Body of pancreas (tissue), 4 donors: Measurements from ENCODE around the gene NELL2. TPM values are rescaled to one million over a fixed set of nuclear protein-coding genes. Genes with fewer than 3 reads are reported as not detected.

Source experiments
- ATAC-seq: fragments of 150-250 bp; one replicate; pipeline ENCODE4 v1.9.1; 2016
- DNase-seq, 4 donors: peaks; one replicate each; pipeline ENCODE4 v3.0.0-alpha.2; 2019
- H3K27ac ChIP-seq, 4 donors: fragments of 200-600 bp; sonication (generic); 1 replicate in 3 of 4; 2 replicates in 1 of 4; pipeline versions ENCODE4 v1.5.1 to v1.6.1; 2016 to 2019; ENCODE audit warnings: mild to moderate bottlenecking in 1 of 4, mixed read lengths in 1 of 4, moderate library complexity in 1 of 4
- H3K27me3 ChIP-seq, 2 donors: fragments of 200-600 bp; sonication (generic); one replicate each; pipeline ENCODE4 v1.6.0; 2016; ENCODE audit warnings: mild to moderate bottlenecking in 1 of 2
- H3K36me3 ChIP-seq, 2 donors: fragments of 200-600 bp; sonication (generic); replicated peaks in 1 of 2; 2 replicates each; pipeline ENCODE4 v1.5.1; 2016; ENCODE audit warnings: low read depth in 2 of 2; ENCODE audit not compliant: insufficient read depth in 1 of 2
- H3K4me1 ChIP-seq: fragments of 200-600 bp; sonication (generic); one replicate; pipeline ENCODE4 v1.6.0; 2016
- H3K4me3 ChIP-seq, 2 donors: fragments of 200-600 bp; sonication (generic); 1 replicate in 1 of 2; 2 replicates in 1 of 2; pipeline ENCODE4 v1.5.1; 2016 to 2019
- H3K9me3 ChIP-seq, 3 donors: fragments of 200-600 bp; sonication (generic); 1 replicate in 2 of 3; 2 replicates in 1 of 3; pipeline ENCODE4 v1.5.1; 2016
- POLR2A ChIP-seq, 3 donors: fragments of 450-650 bp; IDR thresholded peaks; one replicate each; pipeline ENCODE4 v1.6.1; 2016; ENCODE audit warnings: antibody characterized with exemption in 3 of 3, mild to moderate bottlenecking in 2 of 3
- WGBS, 2 donors: methylation state at CpG; one replicate each; pipeline ENCODE4 v1.1.5; 2017; 5-methylcytosine and 5-hydroxymethylcytosine counted together
- intact Hi-C: fragments of 100-400 bp; cut with DNase I; formaldehyde crosslinking; loops from one replicate; pipeline ENCODE4 v1.15.1; 2023
- total RNA-seq, 2 donors: library from RNA; depleted of rRNA; stranded (reverse); fragments of >200 nt; gene quantifications; one replicate each; pipeline ENCODE4 v1.1.0, GENCODE V29; 2016
- TF ChIP-seq, protein P1 (sequence below), 7 experiments: fragments of 450-650 bp in 4 of 7; fragments of 200-600 bp in 3 of 7; sonication (generic) in 3 of 7; IDR thresholded peaks; one replicate each; pipeline ENCODE4 v1.5.1; 2016 to 2019; ENCODE audit warnings: antibody characterized with exemption in 7 of 7

Gene NELL2
- total RNA-seq, 2 donors from 2014 or later = 3.6 TPM; not detected in 1

GRCh38 chr12:44611538-44611937 is 264.6 kb downstream of the NELL2 start:
- H3K36me3 ChIP-seq = no peaks in the 10 kb centered on the region
- intact Hi-C loops = no loop called here
- DNase-seq (no peak), ATAC-seq (no peak)
- no peak for TF ChIP-seq POLR2A (IDR thresholded peaks at IDR 0.05)
- TF ChIP-seq, protein P1, sequence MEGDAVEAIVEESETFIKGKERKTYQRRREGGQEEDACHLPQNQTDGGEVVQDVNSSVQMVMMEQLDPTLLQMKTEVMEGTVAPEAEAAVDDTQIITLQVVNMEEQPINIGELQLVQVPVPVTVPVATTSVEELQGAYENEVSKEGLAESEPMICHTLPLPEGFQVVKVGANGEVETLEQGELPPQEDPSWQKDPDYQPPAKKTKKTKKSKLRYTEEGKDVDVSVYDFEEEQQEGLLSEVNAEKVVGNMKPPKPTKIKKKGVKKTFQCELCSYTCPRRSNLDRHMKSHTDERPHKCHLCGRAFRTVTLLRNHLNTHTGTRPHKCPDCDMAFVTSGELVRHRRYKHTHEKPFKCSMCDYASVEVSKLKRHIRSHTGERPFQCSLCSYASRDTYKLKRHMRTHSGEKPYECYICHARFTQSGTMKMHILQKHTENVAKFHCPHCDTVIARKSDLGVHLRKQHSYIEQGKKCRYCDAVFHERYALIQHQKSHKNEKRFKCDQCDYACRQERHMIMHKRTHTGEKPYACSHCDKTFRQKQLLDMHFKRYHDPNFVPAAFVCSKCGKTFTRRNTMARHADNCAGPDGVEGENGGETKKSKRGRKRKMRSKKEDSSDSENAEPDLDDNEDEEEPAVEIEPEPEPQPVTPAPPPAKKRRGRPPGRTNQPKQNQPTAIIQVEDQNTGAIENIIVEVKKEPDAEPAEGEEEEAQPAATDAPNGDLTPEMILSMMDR (IDR thresholded peaks at IDR 0.05) = no peak
- H3K9me3 ChIP-seq = no peaks in the 10 kb centered on the region
- H3K4me1 ChIP-seq = no peaks in the 10 kb centered on the region
- no peak overlapping the region for H3K4me3 ChIP-seq
- no peak overlapping the region for H3K27ac ChIP-seq
- 10 to 21% methylated on average over 1 of the region's 1 CpG for WGBS, 2 donors
- no peaks in the 10 kb centered on the region for H3K27me3 ChIP-seq

DNA sequence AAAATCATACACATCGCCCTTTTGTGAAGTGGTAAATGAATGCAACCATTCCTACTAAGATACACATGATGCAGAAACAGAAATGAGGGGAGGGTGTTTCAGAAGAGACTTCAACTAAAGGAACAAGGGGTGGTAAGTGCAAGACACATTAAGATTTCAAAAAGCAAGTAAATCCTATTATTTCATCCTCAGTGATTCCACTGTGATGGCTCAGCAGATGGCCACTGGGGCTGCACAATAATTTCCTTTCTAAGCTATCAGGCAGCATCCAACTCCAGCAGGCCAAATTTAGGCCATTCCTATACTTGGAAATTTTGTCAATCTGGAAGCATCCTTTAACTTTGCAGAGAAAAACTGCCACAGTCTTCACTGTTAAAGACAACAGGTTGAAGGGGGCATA is 272.4 kb downstream of the NELL2 start:
- ATAC-seq (no peak), DNase-seq (no peak)
- Histone ChIP-seq H3K4me1 (no peaks in the 10 kb centered on the region), H3K4me3 (no peak overlapping the region), H3K27ac (no peak overlapping the region), H3K27me3 (no peaks in the 10 kb centered on the region), H3K36me3 (no peaks in the 10 kb centered on the region), H3K9me3 (no peaks in the 10 kb centered on the region)
- 43 to 69% methylated on average over 1 of the region's 1 CpG for WGBS, 2 donors
- intact Hi-C loops = no loop called here
- TF ChIP-seq, protein P1 (IDR thresholded peaks at IDR 0.05) = no peak
- no peak for TF ChIP-seq POLR2A (IDR thresholded peaks at IDR 0.05)

DNA sequence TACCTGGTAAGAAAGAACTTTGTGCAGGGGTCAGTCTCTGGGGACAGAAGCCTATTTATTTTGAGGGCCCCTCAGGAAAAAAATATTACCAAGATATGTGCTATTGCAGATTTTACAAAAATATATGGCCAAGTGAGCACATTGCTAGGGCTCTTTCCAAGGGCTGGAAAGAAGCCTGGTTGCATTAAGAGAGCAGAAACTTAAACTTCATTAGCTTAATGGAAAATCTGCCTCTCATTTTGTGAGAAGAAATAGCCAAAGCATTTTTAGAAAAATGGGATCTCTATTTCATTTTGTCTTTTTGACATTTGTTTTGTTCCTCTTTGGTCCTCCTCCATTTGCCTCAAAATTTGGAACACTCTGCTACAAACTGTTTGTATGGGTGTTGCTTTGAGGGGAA is 283.5 kb downstream of the NELL2 start:
- ATAC-seq = no peak
- intact Hi-C loops = no loop called here

DNA sequence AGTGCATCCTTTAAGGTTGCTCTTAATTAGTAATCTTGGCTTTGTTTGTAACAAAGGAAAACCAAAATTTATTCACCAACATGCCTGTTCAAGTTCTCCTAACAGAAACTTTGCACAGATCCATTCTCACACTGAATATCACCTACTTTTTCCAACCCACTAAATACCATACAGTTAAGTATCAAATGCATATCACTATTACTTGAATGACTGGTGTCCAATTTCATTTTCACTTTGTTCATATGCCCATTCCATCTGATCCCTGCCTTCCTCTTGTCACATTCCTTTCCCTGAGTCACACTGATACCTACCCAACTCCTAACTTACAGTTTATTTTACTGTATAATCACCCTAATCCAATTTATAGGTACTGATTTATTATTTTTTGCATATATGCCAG is 286.4 kb downstream of the NELL2 start:
- DNase-seq = no peak
- Histone ChIP-seq H3K27ac (no peak overlapping the region), H3K9me3 (no peaks in the 10 kb centered on the region), H3K4me3 (no peak overlapping the region), H3K36me3 (no peaks in the 10 kb centered on the region), H3K27me3 (no peaks in the 10 kb centered on the region), H3K4me1 (no peaks in the 10 kb centered on the region)
- intact Hi-C loops = no loop called here
- no peak for TF ChIP-seq POLR2A (IDR thresholded peaks at IDR 0.05)
- TF ChIP-seq, protein P1 (IDR thresholded peaks at IDR 0.05) = no peak
- ATAC-seq = no peak

More for the DNA sequence above, 283.5 kb downstream of the NELL2 start:
- H3K27ac ChIP-seq = no peak overlapping the region
- H3K36me3 ChIP-seq = no peaks in the 10 kb centered on the region
- no peaks in the 10 kb centered on the region for H3K27me3 ChIP-seq
- TF ChIP-seq, protein P1 (IDR thresholded peaks at IDR 0.05) = no peak
- no peak for TF ChIP-seq POLR2A (IDR thresholded peaks at IDR 0.05)
- no peak overlapping the region for H3K4me3 ChIP-seq
- H3K9me3 ChIP-seq = no peaks in the 10 kb centered on the region
- no peak for DNase-seq
- no peaks in the 10 kb centered on the region for H3K4me1 ChIP-seq

DNA sequence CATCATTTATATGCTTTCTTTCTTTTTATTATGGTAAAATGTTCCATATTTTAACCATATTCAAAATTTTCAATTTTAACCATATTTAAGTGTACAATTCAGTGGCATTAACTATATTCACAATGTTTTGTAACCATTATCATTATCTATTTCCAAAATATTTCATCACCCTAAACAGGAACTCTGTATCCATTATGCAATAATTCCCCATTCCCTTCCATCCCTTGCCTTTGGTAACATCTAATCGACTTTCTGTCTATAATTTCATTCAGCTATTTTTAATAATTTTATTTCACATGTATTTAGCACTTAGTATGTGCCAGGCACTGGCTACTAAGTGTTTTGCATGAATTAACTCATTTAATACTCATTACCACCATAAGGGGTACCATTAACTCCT is 287.5 kb downstream of the NELL2 start:
- DNase-seq = no peak
- Histone ChIP-seq H3K27ac (no peak overlapping the region), H3K4me3 (no peak overlapping the region), H3K4me1 (no peaks in the 10 kb centered on the region), H3K27me3 (no peaks in the 10 kb centered on the region), H3K36me3 (no peaks in the 10 kb centered on the region), H3K9me3 (no peaks in the 10 kb centered on the region)
- WGBS, 2 donors = 57 to 59% methylated on average over 1 of the region's 1 CpG
- no peak for TF ChIP-seq POLR2A (IDR thresholded peaks at IDR 0.05)
- TF ChIP-seq, protein P1 (IDR thresholded peaks at IDR 0.05) = no peak
- no peak for ATAC-seq
- intact Hi-C loops = no loop called here
